ENCODE measurements around the gene ERVK3-1.

DNA sequence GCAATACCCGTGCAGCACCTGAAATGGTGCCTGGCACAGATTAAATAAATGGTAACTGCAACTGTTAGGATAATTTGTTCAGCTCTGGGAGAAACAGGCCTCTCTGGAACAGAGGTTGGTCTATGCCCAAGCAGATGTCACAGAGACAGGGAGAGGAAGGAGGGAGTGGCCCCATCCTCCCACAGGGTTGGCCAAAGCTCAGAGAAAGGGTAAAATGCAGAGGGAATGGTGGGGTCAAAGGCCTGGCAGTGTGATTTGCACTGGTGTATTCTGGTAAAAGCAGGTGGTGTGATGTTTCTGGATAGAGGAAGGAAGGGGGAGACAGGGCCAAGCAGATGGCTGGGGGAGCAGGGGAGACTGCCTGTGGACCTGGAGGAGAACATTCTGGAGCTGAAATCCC lies 31.0 kb downstream of the ERVK3-1 start:
- TF ChIP-seq, protein P1, sequence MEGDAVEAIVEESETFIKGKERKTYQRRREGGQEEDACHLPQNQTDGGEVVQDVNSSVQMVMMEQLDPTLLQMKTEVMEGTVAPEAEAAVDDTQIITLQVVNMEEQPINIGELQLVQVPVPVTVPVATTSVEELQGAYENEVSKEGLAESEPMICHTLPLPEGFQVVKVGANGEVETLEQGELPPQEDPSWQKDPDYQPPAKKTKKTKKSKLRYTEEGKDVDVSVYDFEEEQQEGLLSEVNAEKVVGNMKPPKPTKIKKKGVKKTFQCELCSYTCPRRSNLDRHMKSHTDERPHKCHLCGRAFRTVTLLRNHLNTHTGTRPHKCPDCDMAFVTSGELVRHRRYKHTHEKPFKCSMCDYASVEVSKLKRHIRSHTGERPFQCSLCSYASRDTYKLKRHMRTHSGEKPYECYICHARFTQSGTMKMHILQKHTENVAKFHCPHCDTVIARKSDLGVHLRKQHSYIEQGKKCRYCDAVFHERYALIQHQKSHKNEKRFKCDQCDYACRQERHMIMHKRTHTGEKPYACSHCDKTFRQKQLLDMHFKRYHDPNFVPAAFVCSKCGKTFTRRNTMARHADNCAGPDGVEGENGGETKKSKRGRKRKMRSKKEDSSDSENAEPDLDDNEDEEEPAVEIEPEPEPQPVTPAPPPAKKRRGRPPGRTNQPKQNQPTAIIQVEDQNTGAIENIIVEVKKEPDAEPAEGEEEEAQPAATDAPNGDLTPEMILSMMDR (IDR thresholded peaks at IDR 0.05; ENCODE audit: poor library complexity) = no peak
- TF ChIP-seq EZH2 (IDR thresholded peaks at IDR 0.05; ENCODE audit: borderline replicate concordance) = no peak
- no peak for TF ChIP-seq EZH2phosphoT487 (IDR thresholded peaks at IDR 0.05; ENCODE audit: low read depth, severe bottlenecking, unreplicated experiment)
